Endothelial cell of umbilical vein (primary cell): ENCODE data around the gene CILP. TPM values are rescaled to one million over a fixed set of nuclear protein-coding genes. Genes with fewer than 3 reads are reported as not detected.

Experiments
- BruUV-seq: library from RNA; stranded (reverse); fragments of 400-500 nt; replicated peaks from 2 replicates; lab custom pipeline; 2021; lab: Mats Ljungman, UMichigan
- CTCF ChIA-PET: fragments of 300-600, 350-600 bp; sonication (Branson Sonifier 250); formaldehyde crosslinking; loops from one replicate; lab custom pipeline; 2021; ENCODE audit warnings: antibody characterized with exemption, inconsistent platforms; lab: Charles Lee
- POLR2A ChIA-PET: fragments of 300-600, 350-600 bp; sonication (Branson Sonifier 250); formaldehyde crosslinking; loops from one replicate; lab custom pipeline; 2021; ENCODE audit warnings: antibody characterized with exemption, inconsistent platforms; lab: Charles Lee
- DNase-seq: peaks from one replicate; pipeline ENCODE4 v3.0.0-alpha.2; 2011; ENCODE audit warnings: low read depth, low spot score
- FAIRE-seq: peaks from 2 replicates; lab custom pipeline; 2011; peaks lifted over from hg19 to GRCh38; lab: Jason Lieb, UNC
- H2AFZ ChIP-seq: 2 replicates; pipeline ENCODE4 v1.6.0; 2012; ENCODE audit warnings: low read depth, low read length, control low read depth, inconsistent platforms
- H3K27ac ChIP-seq: 2 replicates; pipeline ENCODE4 v1.5.1; 2011; ENCODE audit warnings: low read depth, mild to moderate bottlenecking, control low read depth, low read length, moderate library complexity; ENCODE audit not compliant: insufficient read depth
- H3K27me3 ChIP-seq, 2 experiments: 2 replicates each; pipeline versions ENCODE4 v1.6.0 to v1.6.1; 2011; ENCODE audit warnings: low read length in 2 of 2, mixed read lengths in 1 of 2; ENCODE audit not compliant: control insufficient read depth in 2 of 2, insufficient read depth in 2 of 2
- H3K36me3 ChIP-seq, 2 experiments: 2 replicates in 1 of 2; 3 replicates in 1 of 2; pipeline ENCODE4 v1.5.1; 2011; ENCODE audit warnings: low read length in 2 of 2, mild to moderate bottlenecking in 1 of 2, moderate library complexity in 1 of 2; ENCODE audit not compliant: control insufficient read depth in 2 of 2, insufficient read depth in 2 of 2; ENCODE audit errors: extremely low read depth in 1 of 2
- H3K4me1 ChIP-seq: 3 replicates; pipeline ENCODE4 v1.5.1; 2011; ENCODE audit warnings: mild to moderate bottlenecking, low read length; ENCODE audit not compliant: control insufficient read depth, insufficient read depth; ENCODE audit errors: extremely low read depth
- H3K4me2 ChIP-seq: 2 replicates; pipeline ENCODE4 v1.6.1; 2011; ENCODE audit warnings: low read length, control low read depth, mixed read lengths; ENCODE audit not compliant: insufficient read depth
- H3K4me3 ChIP-seq, 3 experiments: fragments of 200-600 bp in 1 of 3; sonication (generic), shearing (Covaris generic) in 1 of 3; replicated peaks in 1 of 3; 2 replicates each; pipeline ENCODE4 v1.5.1; 2011 to 2016; ENCODE audit warnings: control low read depth in 3 of 3, low read length in 3 of 3, mild to moderate bottlenecking in 2 of 3, inconsistent platforms in 1 of 3, low read depth in 1 of 3, moderate library complexity in 1 of 3; ENCODE audit not compliant: insufficient read depth in 1 of 3
- H3K79me2 ChIP-seq: 2 replicates; pipeline ENCODE4 v1.6.0; 2012; ENCODE audit warnings: low read length, inconsistent platforms; ENCODE audit not compliant: control insufficient read depth, insufficient read depth
- H3K9ac ChIP-seq: replicated peaks from 2 replicates; pipeline ENCODE3; 2011; ENCODE audit warnings: low read length, control low read depth; ENCODE audit not compliant: insufficient read depth; ENCODE audit errors: extremely low read depth
- H3K9me1 ChIP-seq: replicated peaks from 3 replicates; pipeline ENCODE4 v1.6.0; 2011; ENCODE audit warnings: mild to moderate bottlenecking, low read length; ENCODE audit not compliant: control insufficient read depth, insufficient read depth; ENCODE audit errors: extremely low read depth
- H3K9me3 ChIP-seq: replicated peaks from 2 replicates; pipeline ENCODE4 v1.5.1; 2012; ENCODE audit warnings: low read length, inconsistent platforms; ENCODE audit not compliant: control insufficient read depth, insufficient read depth
- H4K20me1 ChIP-seq: replicated peaks from 2 replicates; pipeline ENCODE3; 2011; ENCODE audit warnings: mild to moderate bottlenecking, low read length; ENCODE audit not compliant: control insufficient read depth, insufficient read depth; ENCODE audit errors: extremely low read depth
- EZH2 ChIP-seq: IDR thresholded peaks from 2 replicates; pipeline ENCODE4 v1.6.1; 2012; ENCODE audit warnings: borderline replicate concordance, low read depth, mild to moderate bottlenecking, moderate library complexity, low read length, inconsistent platforms; ENCODE audit not compliant: severe bottlenecking
- FOS ChIP-seq: IDR thresholded peaks from 2 replicates; pipeline ENCODE4 v1.6.1; 2011; ENCODE audit warnings: mild to moderate bottlenecking, low read length, moderate library complexity, borderline replicate concordance; ENCODE audit not compliant: insufficient read depth
- GATA2 ChIP-seq: IDR thresholded peaks from 2 replicates; pipeline ENCODE4 v1.7.0; 2011; ENCODE audit warnings: low read depth, mild to moderate bottlenecking, moderate library complexity, mixed read lengths, low read length; ENCODE audit not compliant: insufficient read length, insufficient read depth
- JUN ChIP-seq: IDR thresholded peaks from 2 replicates; pipeline ENCODE4 v1.6.1; 2011; ENCODE audit warnings: borderline replicate concordance, low read depth; ENCODE audit not compliant: insufficient read length, insufficient read depth
- MYC ChIP-seq: IDR thresholded peaks from one replicate; pipeline ENCODE4 v1.6.1; 2011; ENCODE audit warnings: mild to moderate bottlenecking, low read depth, low read length
- POLR2A ChIP-seq: IDR thresholded peaks from 2 replicates; pipeline ENCODE4 v1.6.1; 2012; ENCODE audit warnings: low read depth, mild to moderate bottlenecking, control low read depth, low read length
- POLR2AphosphoS5 ChIP-seq: IDR thresholded peaks from 2 replicates; pipeline ENCODE4 v1.6.1; 2012; ENCODE audit warnings: low read depth, mild to moderate bottlenecking, control low read depth, low read length, moderate library complexity; ENCODE audit not compliant: insufficient read depth
- dilution Hi-C: fragments of 300-500 bp; cut with MboI; formaldehyde crosslinking; loops from one replicate; pipeline ENCODE4 v1.15.0; 2019; ENCODE audit warnings: low sequenced_read_pairs; ENCODE audit not compliant: extremely low pct_ligation_motif_present
- intact Hi-C: fragments of 100-400 bp; cut with micrococcal nuclease; formaldehyde crosslinking; loops from one replicate; pipeline ENCODE4 v1.10.0; 2022
- polyA plus RNA-seq, 4 experiments: library from polyadenylated mRNA; depleted of rRNA in 3 of 4; stranded (reverse) in 3 of 4; unstranded in 1 of 4; fragments of >200 nt; gene quantifications; 2 replicates each; pipeline versions ENCODE4 v1.2.1 to v1.2.3, GENCODE V29; 2011 to 2012; ENCODE audit warnings: missing spikeins in 1 of 4
- total RNA-seq: library from RNA; stranded (reverse); gene quantifications from 2 replicates; pipeline ENCODE4 v1.2.3, GENCODE V29; 2021
- TF ChIP-seq, protein P1 (sequence below): IDR thresholded peaks from 2 replicates; pipeline ENCODE4 v1.6.1; 2011; ENCODE audit not compliant: insufficient read depth, insufficient read length
- TF ChIP-seq, protein P2 (sequence below), 2 donors: IDR thresholded peaks; 1 replicate in 1 of 2; 2 replicates in 1 of 2; pipeline ENCODE4 v1.5.1; 2011; ENCODE audit warnings: low read length in 2 of 2, mild to moderate bottlenecking in 2 of 2, moderate library complexity in 2 of 2, control low read depth in 1 of 2, inconsistent platforms in 1 of 2, low read depth in 1 of 2; ENCODE audit not compliant: insufficient read depth in 1 of 2; ENCODE audit errors: extremely low read depth in 1 of 2

CILP gene
- total and polyA plus RNA-seq, 2 donors (not counting 3 experiments of a cell fraction or from before 2014, with no cell fraction given) = 0.01 TPM; not detected in 1

- Histone ChIP-seq H3K4me2 (no peak overlapping the region), H3K27ac (no peak overlapping the region), H2AFZ (no peak overlapping the region), H4K20me1 (no peaks in the 10 kb centered on the region), H3K9ac (no peak overlapping the region), H3K79me2 (no peaks in the 10 kb centered on the region), H3K4me3 (no peak overlapping the region), H3K27me3 (peaks cover 0 to 4% of the 10 kb centered on the region in 2 experiments), H3K36me3 (no peaks in the 10 kb centered on the region), H3K4me1 (no peaks in the 10 kb centered on the region), H3K9me3 (no peaks in the 10 kb centered on the region), H3K9me1 (no peaks in the 10 kb centered on the region)
- dilution Hi-C loops = no loop called here
- POLR2A ChIA-PET = no interaction called here
- no peak for TF ChIP-seq MYC
- TF ChIP-seq JUN = no peak
- TF ChIP-seq EZH2 = no peak
- TF ChIP-seq, protein P1, sequence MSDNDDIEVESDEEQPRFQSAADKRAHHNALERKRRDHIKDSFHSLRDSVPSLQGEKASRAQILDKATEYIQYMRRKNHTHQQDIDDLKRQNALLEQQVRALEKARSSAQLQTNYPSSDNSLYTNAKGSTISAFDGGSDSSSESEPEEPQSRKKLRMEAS = no peak
- no peak for TF ChIP-seq GATA2
- TF ChIP-seq POLR2A = no peak
- no peak for TF ChIP-seq POLR2AphosphoS5
- TF ChIP-seq, protein P2, sequence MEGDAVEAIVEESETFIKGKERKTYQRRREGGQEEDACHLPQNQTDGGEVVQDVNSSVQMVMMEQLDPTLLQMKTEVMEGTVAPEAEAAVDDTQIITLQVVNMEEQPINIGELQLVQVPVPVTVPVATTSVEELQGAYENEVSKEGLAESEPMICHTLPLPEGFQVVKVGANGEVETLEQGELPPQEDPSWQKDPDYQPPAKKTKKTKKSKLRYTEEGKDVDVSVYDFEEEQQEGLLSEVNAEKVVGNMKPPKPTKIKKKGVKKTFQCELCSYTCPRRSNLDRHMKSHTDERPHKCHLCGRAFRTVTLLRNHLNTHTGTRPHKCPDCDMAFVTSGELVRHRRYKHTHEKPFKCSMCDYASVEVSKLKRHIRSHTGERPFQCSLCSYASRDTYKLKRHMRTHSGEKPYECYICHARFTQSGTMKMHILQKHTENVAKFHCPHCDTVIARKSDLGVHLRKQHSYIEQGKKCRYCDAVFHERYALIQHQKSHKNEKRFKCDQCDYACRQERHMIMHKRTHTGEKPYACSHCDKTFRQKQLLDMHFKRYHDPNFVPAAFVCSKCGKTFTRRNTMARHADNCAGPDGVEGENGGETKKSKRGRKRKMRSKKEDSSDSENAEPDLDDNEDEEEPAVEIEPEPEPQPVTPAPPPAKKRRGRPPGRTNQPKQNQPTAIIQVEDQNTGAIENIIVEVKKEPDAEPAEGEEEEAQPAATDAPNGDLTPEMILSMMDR (IDR thresholded peaks at IDR 0.05; ENCODE audit: extremely low read depth in 1 of 2, insufficient read depth in 1 of 2, low read depth in 1 of 2, low read length in 2 of 2) = no peak
- no peak for TF ChIP-seq FOS
- DNase-seq (no peak), FAIRE-seq (no peak)
- intact Hi-C loops = no loop called here
- CTCF ChIA-PET = interaction anchor here (1.0 to 1.3 kb wide), 3 partner anchors 16 to 97 kb away, joined by 3 to 5 read pairs (median 4); no protein-coding TSS in a partner anchor
- BruUV-seq = no TSS peak
Observed at GRCh38 chr15:65223996-65224395, 12.7 kb upstream of the CILP start.
